Measurements from ENCODE around the gene CFAP119. TPM values are rescaled to one million over a fixed set of nuclear protein-coding genes. Genes with fewer than 3 reads are reported as not detected.

Gene CFAP119
- total and polyA plus RNA-seq, 9 of the 15 experiments (the other 6 are each of a cell fraction or from before 2014, with no cell fraction given) = 5.5 to 33.7 (median 9.6) TPM

DNA sequence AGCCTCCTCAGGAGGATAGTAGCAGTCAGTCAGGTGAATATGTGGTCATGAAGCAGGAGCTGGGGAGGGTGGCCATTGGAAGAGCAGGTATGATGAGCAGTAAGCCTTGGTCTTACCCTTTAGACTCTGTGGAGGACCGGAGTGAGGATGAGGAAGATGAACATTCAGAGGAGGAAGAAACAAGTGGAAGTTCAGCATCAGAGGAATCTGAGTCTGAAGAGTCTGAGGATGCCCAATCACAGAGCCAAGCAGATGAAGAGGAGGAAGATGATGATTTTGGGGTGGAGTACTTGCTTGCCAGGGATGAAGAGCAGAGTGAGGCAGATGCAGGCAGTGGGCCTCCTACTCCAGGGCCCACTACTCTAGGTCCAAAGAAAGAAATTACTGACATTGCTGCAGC lies 50.1 kb downstream of the CFAP119 start (continued):
- TF ChIP-seq, protein P1, sequence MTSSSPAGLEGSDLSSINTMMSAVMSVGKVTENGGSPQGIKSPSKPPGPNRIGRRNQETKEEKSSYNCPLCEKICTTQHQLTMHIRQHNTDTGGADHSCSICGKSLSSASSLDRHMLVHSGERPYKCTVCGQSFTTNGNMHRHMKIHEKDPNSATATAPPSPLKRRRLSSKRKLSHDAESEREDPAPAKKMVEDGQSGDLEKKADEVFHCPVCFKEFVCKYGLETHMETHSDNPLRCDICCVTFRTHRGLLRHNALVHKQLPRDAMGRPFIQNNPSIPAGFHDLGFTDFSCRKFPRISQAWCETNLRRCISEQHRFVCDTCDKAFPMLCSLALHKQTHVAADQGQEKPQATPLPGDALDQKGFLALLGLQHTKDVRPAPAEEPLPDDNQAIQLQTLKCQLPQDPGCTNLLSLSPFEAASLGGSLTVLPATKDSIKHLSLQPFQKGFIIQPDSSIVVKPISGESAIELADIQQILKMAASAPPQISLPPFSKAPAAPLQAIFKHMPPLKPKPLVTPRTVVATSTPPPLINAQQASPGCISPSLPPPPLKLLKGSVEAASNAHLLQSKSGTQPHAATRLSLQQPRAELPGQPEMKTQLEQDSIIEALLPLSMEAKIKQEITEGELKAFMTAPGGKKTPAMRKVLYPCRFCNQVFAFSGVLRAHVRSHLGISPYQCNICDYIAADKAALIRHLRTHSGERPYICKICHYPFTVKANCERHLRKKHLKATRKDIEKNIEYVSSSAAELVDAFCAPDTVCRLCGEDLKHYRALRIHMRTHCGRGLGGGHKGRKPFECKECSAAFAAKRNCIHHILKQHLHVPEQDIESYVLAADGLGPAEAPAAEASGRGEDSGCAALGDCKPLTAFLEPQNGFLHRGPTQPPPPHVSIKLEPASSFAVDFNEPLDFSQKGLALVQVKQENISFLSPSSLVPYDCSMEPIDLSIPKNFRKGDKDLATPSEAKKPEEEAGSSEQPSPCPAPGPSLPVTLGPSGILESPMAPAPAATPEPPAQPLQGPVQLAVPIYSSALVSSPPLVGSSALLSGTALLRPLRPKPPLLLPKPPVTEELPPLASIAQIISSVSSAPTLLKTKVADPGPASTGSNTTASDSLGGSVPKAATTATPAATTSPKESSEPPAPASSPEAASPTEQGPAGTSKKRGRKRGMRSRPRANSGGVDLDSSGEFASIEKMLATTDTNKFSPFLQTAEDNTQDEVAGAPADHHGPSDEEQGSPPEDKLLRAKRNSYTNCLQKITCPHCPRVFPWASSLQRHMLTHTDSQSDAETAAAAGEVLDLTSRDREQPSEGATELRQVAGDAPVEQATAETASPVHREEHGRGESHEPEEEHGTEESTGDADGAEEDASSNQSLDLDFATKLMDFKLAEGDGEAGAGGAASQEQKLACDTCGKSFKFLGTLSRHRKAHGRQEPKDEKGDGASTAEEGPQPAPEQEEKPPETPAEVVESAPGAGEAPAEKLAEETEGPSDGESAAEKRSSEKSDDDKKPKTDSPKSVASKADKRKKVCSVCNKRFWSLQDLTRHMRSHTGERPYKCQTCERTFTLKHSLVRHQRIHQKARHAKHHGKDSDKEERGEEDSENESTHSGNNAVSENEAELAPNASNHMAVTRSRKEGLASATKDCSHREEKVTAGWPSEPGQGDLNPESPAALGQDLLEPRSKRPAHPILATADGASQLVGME (CRISPR knock-in tag; IDR thresholded peaks at IDR 0.05) = no peak
- TF ChIP-seq, protein P2, sequence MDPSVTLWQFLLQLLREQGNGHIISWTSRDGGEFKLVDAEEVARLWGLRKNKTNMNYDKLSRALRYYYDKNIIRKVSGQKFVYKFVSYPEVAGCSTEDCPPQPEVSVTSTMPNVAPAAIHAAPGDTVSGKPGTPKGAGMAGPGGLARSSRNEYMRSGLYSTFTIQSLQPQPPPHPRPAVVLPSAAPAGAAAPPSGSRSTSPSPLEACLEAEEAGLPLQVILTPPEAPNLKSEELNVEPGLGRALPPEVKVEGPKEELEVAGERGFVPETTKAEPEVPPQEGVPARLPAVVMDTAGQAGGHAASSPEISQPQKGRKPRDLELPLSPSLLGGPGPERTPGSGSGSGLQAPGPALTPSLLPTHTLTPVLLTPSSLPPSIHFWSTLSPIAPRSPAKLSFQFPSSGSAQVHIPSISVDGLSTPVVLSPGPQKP (CRISPR knock-in tag; IDR thresholded peaks at IDR 0.05) = no peak
- TF ChIP-seq DACH1 (IDR thresholded peaks at IDR 0.05; ENCODE audit: partially characterized antibody) = no peak
- no peak for TF ChIP-seq ZNF121 (CRISPR knock-in tag; conservative IDR thresholded peaks at IDR 0.05)

All from K562 (cell line).